Stimulated activated CD4-positive, alpha-beta T cell treated with anti-CD3 and anti-CD28 coated beads, Interleukin-1b, Interleukin-23, amount 100 ng/mL, for 4 hours (primary cell): ENCODE data around the gene LRRC4C.

Source experiments
- DNase-seq, 2 donors: peaks; one replicate each; pipeline ENCODE4 v3.0.0-alpha.2; 2020; ENCODE audit warnings: low read depth in 2 of 2

Gene LRRC4C

DNA sequence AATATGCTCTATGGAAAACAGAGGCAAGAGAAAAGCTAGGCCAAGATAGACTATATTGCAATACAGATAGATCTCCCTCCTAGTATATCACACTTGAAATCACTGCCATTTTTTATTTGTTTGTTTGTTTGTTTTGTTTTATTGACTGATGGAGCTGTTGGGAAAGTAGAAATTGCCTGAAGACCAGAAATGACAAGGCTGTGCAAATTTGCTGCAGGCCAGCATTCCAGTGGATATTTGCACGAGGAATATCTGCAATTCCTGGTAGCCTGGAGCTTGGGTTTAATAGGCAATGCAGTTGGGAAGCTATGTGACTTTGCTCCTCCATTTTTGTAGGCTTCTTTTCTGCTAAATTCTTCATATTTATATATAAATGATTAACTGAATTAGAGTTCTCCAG, 991.7 kb downstream of the LRRC4C start:
- no peak for DNase-seq

DNA sequence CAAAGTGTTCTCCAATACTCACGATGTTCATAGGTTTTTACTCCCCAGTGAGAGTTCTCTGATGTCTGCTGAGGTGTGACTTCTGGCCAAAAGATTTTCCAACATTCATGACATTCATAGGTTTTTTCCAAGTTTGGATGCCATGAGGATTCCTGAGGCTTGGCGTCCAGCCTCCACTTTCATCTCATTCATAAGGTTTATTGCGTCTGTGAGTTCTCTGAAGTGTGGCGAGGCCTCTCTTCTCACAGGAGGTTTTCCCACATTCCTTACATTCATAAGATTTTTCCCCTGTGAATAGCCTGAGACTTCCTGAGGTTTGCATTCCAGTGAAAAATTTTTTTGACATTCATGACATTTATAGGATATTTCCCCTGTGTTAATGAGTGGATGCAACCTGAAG, 1014.1 kb downstream of the LRRC4C start:
- no peak for DNase-seq

DNA sequence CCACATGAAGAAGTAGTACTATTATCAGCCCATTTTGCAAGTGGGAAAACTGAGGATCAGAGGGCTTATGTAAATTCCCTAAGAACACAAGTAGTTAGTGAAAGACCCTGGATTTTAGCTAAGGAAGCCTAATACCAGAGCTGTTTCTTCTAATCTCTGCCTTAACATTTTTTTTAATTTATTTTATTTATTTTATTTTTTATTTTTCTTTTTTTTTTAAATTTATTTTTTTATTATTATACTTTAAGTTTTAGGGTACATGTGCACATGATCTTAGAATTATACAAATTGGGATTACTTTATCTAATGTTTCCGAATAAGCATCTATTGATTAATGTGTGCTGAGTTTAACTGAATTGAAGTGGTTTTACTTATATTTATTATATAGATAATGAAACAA, 1015.3 kb downstream of the LRRC4C start:
- DNase-seq = no peak

DNA sequence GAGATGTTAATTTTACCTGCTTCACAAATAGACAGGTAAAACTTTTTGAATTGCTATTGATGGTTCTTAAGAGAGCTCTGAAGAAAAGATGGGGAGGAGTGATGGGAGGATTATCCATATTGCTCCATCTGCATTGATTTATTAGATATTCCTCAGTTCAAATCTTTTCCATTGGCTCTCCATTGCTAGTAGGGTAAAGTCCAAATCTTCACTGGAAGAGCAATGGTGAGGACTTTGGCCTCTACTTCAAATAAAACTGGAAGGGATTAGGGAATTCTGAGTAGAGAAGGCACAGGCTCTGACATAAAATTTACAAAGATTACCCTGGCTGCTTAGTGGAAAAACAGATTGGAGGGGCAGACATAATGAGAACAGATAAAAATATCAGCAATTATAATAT, 1024.1 kb downstream of the LRRC4C start:
- no peak for DNase-seq

DNA sequence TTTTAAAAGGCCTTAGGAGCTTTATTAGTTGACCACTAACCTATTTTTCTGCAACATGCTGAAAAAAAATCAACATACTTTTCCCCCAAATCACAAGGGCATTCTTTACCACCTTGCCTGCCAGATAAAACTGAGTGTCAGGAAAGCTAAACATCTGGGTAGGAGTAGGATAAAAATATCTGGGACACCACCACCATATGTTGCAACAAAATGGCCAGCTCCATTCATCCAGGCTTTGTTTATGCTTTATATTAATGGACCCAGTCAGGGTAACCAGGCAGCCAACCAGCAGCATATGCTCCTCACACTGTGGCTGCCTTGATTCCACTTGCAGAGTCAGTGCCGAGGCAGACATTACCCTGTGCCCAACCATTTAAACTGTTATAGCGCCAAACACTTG, 1024.5 kb downstream of the LRRC4C start:
- DNase-seq = no peak

DNA sequence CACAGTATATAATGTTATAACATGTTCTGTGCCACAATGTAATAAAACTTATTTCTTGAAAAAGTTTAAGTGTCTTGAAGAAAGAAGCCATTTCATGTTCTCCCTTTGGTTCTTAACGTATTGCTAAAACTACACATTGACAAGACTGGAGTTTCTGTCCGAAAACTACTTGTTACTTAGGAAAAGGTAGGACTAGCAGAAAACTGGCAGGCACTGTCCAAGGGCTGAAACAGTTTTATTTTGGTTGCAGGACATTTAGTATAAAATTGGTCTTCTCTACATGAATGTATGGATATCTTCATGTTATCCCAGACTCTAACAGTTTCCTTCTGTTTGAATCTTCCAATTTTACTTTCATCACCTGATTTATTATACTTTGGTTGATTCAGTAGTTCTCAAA, 1027.1 kb downstream of the LRRC4C start:
- DNase-seq = no peak

DNA sequence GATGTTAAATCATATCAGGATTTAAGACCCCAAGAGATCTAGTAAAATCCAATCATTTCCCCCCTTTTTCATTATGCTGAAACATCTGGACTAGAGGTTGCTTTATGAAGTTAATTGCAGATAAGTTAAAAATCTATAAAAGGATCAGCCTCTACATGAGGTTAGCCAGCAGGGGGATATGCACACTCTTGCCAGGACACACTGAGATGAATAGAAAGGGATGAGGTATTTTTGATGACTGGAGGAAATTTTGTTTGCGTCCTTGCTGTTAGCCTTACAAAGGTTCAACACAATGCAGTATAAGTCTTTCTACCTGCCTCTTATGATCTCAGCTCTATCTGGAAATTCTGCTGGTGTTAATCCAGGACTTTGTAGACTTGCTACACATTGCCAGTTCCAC, 1034.3 kb downstream of the LRRC4C start:
- no peak for DNase-seq

DNA sequence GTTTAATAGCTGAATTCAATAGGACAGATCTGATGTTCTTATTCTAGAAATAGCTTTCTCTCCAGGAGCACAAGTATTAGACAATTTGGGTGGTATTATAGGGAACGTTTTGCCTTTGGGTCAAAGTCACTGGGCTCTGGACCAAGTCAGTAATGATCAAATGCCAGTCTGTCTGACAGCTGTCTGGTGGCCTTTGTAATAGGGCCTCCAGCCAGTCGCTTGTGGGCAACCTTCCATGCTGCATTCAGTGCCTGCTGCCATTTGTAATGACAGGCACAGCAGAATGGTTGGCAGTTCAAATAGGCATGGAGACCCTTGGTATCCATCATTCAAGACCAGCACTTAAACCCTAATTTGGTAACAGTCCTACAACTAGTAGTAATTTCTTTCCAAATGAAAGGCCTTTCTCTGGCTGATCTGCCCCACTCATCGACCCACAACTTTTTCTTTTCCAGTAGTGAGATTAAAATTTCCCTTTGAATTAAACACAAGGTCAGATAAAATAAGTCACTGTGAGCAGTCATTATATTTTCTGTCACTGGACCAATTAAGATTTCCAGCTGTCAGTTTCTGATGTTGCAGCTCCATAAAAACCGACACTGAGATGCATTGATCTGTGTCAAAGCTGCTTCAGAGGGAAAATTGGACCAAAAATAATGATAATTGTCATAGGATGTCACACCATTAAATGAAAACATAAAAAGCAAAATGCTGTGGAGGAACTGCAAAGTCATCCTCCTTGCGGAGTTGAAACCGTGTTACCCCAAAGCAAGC, 1038.1 kb downstream of the LRRC4C start:
- no peak for DNase-seq

DNA sequence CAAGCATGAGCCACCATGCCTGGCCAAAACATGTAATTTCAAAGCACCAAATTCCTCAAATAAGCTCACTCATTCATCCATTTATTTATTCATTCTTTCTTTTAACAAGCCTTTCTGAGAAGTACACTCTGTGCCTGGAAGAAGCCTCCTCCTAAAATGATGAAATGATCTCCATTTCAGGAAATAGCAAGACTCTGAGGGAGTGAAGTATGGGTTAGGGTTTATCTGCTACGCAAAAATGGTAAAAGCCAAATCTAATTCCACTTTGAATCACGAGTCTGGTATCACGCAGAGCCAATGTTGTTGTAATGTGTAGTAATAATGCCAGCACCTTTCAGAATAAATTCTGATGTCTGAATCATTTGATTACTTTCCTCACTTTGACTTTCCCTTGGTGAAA, 1041.8 kb downstream of the LRRC4C start:
- DNase-seq = no peak

DNA sequence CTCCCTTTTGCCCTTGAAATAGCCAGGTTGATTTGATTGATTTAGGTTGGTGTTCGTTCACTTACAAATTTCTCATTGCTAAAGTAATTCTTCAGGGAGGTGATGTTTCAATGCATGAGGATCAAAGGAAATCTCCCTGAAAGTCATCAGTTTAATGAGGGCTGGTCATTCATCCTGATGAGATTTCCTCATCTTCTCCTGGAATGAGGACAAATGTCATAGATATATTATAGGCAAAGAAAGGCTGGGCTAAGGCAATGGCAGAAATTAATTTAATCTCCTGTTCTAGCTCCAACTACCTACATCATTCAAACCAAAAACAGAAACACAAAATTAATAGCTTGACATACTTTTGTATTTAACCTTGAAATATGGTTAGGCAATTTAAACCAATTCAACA, 1052.1 kb downstream of the LRRC4C start:
- DNase-seq = no peak

DNA sequence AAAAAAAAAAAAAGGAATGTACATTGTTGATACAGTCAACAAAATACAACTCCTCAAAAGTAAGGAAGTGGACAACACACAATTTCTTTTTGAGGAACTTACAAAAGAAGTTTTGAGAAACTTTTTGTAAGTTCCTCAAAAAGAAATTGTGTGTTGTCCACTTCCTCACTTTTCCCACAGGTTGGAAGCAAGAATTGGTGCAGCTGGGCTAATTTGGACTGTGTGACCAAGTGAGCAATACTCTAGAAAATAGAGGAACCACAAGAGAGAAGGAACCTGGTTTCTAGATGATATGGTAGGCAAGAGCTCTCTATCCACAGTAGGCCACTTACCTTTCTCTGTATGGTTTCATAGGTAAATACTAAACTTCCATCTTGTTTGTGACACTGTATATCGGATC, 1053.8 kb downstream of the LRRC4C start:
- DNase-seq = no peak

DNA sequence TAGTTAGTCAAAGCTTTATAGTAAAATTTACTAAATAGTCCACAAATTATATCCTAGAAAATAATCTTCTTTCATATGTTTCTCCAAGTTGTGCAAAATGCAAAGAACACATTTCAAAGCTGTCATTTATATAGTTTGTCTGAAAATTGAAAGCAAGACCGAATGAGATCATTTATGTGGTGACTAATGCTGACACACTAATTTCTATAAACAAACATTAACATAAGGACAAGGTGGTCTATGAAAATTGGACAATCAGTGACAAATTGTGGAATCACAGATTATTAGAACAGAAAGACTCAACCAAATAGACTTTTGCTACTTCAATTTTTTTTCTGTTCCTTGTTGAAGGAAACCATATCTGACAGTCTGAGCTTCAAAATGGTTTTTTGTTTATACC, 1056.1 kb downstream of the LRRC4C start:
- no peak for DNase-seq

DNA sequence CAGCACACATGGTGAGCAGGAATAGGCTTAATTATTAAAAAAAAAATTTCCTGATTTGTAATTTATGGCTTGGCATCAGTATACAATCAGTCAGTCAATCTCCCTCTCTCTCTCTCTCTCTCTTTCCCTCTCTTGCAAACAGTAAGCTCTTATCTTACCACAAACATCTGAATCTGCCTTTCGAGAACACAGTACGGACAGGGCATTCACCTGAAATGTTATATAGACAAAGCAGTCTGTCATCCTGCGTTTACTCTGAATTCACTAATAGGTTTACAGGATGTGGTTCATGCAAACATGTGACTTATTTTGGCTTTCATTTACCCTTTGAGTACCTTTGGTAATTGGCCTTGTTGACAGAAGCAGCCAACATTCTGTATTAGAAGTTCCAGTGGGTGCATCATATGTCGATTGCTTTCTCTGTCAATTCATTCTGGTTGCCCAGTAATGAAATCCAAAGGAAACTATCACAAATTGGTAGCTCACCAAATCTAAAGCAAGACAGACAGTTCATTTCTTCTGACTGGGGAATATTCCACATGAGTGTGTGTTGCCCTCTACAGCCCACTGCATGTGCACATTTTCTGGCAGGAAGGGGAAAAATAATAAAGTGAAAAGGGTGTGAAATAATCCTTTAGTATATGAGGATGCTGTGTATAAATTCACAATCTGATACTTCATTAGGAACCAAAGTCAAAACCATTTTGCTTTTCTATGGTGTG, 1058.2 kb downstream of the LRRC4C start:
- DNase-seq = no peak

DNA sequence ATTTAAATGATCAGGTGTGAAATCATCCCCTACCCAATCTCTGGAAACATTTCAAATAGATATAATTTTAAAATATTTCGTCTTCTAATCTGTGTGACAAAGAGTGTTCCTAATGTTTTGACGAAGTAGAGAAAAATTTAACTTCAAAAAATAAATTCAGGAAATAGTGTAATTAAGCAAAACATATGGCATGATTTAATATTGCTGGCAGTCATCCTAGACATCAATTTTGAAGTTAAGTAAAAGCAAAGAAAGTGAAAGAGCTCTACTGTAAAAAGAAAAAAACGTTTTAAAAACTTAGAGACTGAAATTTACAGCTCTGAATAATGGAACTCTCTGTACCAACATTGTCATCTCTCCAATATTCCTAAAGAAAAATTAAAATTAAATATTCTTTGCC, 1062.3 kb downstream of the LRRC4C start:
- DNase-seq = no peak

DNA sequence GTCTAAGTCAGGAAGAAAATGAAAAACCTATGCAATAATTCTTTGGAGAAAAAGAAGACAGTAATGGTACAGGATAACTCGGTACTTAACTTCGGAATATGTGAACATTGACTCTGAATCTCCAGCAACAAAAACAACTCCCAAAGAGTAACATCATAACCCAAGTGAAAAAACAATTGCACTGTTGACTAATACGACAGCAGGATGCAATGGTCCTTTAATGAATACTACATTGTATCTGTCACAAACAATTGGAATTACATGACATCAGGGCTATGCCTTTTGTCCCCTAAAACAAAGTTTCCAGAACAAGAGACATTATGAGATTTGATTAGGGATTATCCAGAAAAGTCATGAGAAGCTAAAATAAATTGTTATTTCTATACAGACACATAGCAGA, 1065.9 kb downstream of the LRRC4C start:
- DNase-seq = no peak

DNA sequence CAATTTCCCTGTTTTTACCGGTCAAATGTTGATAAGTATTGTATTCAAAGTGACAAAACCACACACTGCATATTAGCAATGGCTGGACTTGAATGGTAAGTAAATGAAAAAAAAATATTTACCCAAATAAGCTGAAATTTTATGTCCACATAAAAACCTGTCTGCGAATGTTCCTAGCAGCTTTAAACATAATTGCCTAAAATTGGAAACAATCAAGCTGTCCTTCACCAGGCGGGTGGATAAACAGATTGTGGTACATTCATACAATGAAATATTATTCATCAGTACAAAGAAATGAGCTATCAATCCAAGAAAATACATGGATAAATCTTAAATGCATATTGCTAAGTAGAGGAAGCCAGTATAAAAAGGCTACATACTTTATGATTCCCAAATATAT, 1067.8 kb downstream of the LRRC4C start:
- DNase-seq = no peak

DNA sequence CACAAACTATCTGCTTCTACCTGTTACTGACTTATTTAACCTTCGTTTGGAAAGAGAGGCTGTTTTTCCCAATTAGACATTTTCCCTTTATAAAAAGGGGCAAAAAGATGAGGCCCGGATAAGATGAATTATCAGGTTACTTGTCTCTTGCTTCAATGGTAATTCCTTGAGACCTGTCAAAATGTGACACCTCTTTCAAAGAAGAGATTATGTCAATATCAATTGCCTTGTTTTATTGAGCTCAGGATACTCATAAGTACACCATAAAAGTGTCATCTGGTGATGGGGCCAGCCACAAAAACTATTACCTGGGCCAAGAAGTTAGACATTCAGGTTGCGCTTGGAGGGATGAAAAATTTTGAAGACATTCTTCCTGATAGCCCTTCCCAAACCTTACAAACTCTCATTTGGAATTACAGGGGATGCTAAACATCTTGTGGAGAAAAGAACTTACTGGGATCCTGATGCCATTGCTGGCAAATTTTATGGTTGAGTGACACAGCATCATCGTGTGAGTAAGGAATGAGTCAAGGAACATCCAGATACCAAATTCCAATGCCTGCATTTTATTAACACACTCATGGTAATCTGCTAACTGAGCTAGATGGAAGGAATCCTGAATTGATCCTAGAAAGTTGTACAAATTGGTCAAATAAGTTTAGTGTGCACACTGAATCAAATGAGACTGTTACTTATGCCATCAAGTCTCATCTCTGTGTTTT, 1071.2 kb downstream of the LRRC4C start:
- no peak for DNase-seq

DNA sequence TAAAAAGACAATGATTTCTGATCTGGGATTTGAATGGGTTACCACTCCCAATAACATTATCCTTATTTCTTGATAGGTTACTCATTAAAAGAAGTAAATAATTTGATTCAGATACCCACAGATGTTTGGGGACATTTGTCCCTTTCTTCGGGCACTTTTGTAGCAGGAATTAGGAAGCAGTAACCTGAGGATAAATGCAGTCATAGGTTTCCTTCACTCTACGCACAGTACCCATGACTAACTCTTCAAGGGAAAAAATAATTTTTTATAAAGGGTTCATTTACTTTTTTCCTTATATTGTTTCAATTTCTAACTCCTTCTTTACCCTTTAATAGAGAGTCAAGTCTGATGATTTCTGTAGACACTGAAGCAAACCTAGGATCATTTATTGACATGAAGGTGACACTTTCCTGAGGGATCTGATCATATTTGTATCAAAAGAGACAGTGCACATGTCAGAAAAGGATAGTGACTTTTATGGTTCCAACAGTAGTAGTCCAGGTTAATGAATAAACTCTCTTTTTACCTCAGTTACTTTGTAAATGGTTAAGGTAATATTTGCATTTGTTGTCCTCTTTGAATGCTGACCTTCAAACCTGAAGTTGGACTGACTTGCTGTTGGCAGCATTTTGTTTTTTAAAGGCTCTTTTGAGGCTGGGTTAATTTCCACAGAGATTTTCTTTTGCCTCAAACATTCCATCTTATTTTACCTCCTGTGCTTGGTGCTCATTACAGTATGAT, 1072.0 kb downstream of the LRRC4C start:
- DNase-seq = no peak

DNA sequence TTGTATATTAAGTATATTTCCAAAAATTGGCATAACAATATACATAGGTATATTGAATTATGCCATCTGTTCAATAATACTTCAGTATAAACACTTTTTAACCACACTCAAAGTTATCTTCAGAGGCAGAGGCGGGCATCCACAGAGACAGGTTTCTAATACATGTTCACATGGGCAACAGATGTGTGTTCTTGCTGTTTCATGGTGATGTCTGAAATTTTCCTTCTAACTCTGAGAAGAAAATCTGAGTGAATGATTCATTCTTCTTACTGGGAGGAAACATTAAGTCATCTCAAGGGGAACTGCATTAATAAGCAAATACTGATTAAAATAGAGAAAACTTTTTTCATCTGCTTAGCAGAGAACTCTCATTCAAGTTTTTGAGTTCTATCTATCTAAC, 1074.5 kb downstream of the LRRC4C start:
- no peak for DNase-seq

DNA sequence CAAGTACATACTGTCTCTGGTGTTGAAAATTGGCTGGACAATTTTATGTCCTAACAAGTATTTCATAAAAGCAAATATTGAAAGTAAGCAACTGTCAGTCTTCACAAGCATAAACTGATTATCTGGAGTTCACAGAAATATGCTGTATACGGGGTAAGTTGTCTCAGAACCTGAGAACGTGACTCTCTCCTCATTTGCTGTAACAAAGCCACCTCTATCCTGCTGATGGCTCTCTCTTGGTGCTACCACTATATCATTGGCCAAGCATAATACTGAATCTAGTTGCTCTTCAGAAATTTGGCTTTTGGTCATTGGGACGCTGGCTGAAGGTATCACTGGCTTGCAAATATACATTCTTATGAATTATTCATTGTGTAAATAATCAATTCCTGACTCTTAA, 1078.0 kb downstream of the LRRC4C start:
- no peak for DNase-seq

DNA sequence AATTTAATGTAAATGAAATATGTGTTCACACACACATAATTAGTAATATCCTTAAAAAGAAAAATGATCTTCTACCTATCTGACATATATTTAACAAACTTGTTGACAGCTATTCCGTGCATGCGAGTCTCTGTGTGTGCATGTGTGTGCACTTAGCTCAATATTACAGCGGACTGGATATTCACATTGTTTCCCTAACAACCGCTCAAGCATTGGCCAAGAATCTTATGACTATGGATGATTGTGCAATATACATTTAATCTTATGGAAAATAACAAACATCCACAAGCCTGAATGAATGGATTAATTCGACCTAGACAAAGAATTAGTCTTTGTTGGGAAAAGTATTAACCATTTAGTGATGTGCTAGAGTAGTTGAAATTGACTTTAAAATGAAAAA, 1078.6 kb downstream of the LRRC4C start:
- DNase-seq = no peak

DNA sequence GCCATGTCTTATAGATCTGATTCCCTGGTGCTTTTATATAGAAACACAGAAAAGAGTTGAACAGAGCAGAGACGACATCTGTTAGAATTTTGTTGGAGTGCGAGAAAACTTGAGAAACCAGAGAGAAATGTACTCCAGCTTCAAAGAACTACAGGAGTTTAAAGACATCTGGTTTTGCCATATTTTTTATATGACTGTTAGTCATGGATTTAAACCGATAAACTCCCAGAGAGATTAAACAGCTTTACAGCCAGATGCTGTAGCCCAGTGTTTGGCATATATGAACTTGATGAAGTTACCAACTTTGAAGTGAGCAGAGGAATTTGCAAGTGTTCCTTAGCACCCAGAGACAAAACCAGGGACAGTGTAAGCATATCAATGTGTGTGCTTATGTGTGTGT, 1083.1 kb downstream of the LRRC4C start:
- DNase-seq = no peak
